HepG2 (cell line): Measurements from ENCODE around the gene SNX21. TPM values are rescaled to one million over a fixed set of nuclear protein-coding genes. Genes with fewer than 3 reads are reported as not detected.

Experiments
- GRHL1 ChIP-seq: sonication (generic); formaldehyde crosslinking; conservative IDR thresholded peaks from 2 replicates; pipeline ENCODE4 v1.8.0; 2022; ENCODE audit warnings: missing genetic modification reagents
- HCFC1 ChIP-seq: fragments of 150-350 bp; IDR thresholded peaks from 2 replicates; pipeline ENCODE4 v1.6.1; 2014; ENCODE audit warnings: low read depth, low read length
- PCBP2 ChIP-seq: fragments of 200-400 bp; formaldehyde crosslinking; optimal IDR thresholded peaks from 2 replicates; pipeline ENCODE3; 2018; ENCODE audit warnings: low read length, low read depth; ENCODE audit not compliant: poor library complexity, severe bottlenecking
- PHF21A ChIP-seq: sonication (generic); formaldehyde crosslinking; IDR thresholded peaks from 2 replicates; pipeline ENCODE4 v1.5.0; 2020; ENCODE audit warnings: mild to moderate bottlenecking, missing genetic modification reagents
- RERE ChIP-seq: IDR thresholded peaks from 2 replicates; pipeline ENCODE4 v1.6.1; 2016; ENCODE audit warnings: low read depth, missing genetic modification reagents, missing compliant biosample characterization
- RNF2 ChIP-seq: fragments of 450-650 bp; conservative IDR thresholded peaks from 2 replicates; pipeline ENCODE4 v1.6.1; 2016; ENCODE audit warnings: low read depth
- SRSF9 ChIP-seq: fragments of 200-400 bp; formaldehyde crosslinking; IDR thresholded peaks from 2 replicates; pipeline ENCODE4 v1.6.1; 2018; ENCODE audit warnings: borderline replicate concordance, mild to moderate bottlenecking, low read depth, low read length; ENCODE audit not compliant: insufficient read depth, poor library complexity, severe bottlenecking
- STAG1 ChIP-seq: sonication (generic); formaldehyde crosslinking; IDR thresholded peaks from 2 replicates; pipeline ENCODE4 v1.4.0; 2020; ENCODE audit warnings: missing genetic modification reagents
- TOE1 ChIP-seq: sonication (generic); formaldehyde crosslinking; IDR thresholded peaks from 2 replicates; pipeline ENCODE4 v1.4.0; 2020; ENCODE audit warnings: mild to moderate bottlenecking, missing genetic modification reagents
- ZBTB33 ChIP-seq: sonication (generic); formaldehyde crosslinking; IDR thresholded peaks from 2 replicates; pipeline ENCODE4 v1.4.0; 2020; ENCODE audit warnings: missing genetic modification reagents
- ZFP36L2 ChIP-seq: sonication (generic); formaldehyde crosslinking; IDR thresholded peaks from 2 replicates; pipeline ENCODE4 v1.4.0; 2020; ENCODE audit warnings: missing genetic modification reagents
- ZIK1 ChIP-seq: sonication (generic); formaldehyde crosslinking; IDR thresholded peaks from 2 replicates; pipeline ENCODE4 v1.5.0; 2020; ENCODE audit warnings: mild to moderate bottlenecking, low read depth, missing genetic modification reagents, borderline replicate concordance
- ZNF263 ChIP-seq: sonication (generic); formaldehyde crosslinking; IDR thresholded peaks from 2 replicates; pipeline ENCODE4 v1.4.0; 2020; ENCODE audit warnings: missing genetic modification reagents
- ZNF746 ChIP-seq: sonication (generic); formaldehyde crosslinking; IDR thresholded peaks from 2 replicates; pipeline ENCODE4 v1.8.0; 2022; ENCODE audit warnings: mild to moderate bottlenecking, missing genetic modification reagents
- polyA plus RNA-seq, 8 experiments: library from polyadenylated mRNA; depleted of rRNA in 3 of 8; stranded (reverse) in 7 of 8; unstranded in 1 of 8; fragments of >200 nt; fragmentation: Illumina TruSeq in 4 of 8; extraction: Trizol in 4 of 8; gene quantifications; 2 replicates each; pipeline versions ENCODE4 v1.2.1 to v1.2.3, GENCODE V29; 2011 to 2016; ENCODE audit warnings: low read depth in 4 of 8, missing spikeins in 1 of 8, mixed read lengths in 1 of 8; ENCODE audit not compliant: insufficient read depth in 1 of 8
- total RNA-seq, 5 experiments: library from RNA; depleted of rRNA; stranded (reverse); fragments of >200 nt; fragmentation: Illumina TruSeq; extraction: Trizol; gene quantifications; 2 replicates each; pipeline ENCODE4 v1.2.3, GENCODE V29; 2016; ENCODE audit warnings: low read depth in 1 of 5
- TF ChIP-seq, protein P1 (sequence below): sonication (generic); formaldehyde crosslinking; IDR thresholded peaks from 2 replicates; pipeline ENCODE4 v1.4.0; 2020; ENCODE audit warnings: low read depth, missing genetic modification reagents

The SNX21 gene
- total and polyA plus RNA-seq, 2 of the 13 experiments (the other 11 are each of a cell fraction or from before 2014, with no cell fraction given): 7.7 to 12.8 TPM

DNA sequence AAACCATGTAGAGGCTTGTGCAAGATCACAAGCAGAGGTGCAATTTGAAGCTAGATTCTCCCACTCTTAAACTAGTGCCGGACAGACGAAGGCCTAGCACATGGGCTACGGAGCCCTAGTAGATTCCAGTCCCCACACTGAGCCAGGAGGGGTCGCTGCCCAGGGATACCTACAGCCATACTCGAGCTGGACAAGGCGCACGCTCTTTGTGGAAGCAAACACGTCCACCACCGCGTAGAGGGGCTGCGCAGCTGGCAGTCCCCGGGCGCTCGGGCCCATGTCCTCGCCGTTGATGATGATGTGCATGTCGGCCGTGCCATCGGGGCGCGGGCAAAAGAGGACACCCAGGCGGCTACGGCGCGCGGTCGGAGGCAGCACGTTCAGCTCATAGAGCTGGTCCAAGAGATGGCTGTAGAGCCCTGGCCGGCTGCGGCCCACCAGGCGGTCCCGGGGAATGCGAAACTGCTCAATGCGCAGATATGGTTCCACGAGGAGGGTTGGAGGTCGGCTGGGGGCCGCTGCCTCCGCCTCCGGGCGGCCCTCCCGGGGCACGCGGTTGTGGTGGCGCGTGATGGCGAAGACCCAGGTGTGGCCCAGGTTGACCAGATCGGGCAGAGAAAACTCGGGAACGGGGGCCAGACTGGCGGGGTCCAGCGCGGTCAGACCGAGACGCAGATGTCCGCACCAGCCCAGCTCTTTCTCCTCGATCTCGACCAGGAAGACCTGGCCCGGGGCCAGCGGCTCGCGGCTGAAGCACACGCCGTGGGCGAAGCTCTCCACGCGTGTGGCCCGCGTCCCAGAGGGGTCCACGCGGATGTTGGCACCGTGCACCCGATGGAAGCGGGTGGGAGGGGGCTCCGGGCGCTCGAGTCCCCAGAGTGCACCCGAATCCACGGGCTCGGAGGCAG lies 56.7 kb downstream of the SNX21 start (continued):
- TF ChIP-seq RERE (no peak), TOE1 (peak; percentile 86; the same call in 1 of the 2 replicates), HCFC1 (no peak), STAG1 (CRISPR knock-in tag) (peak; percentile 87), RNF2 (no peak; the same call in 1 of the 2 replicates), ZIK1 (CRISPR knock-in tag) (peak; percentile 91; the same call in 1 of the 2 replicates), GRHL1 (CRISPR knock-in tag) (no peak), ZFP36L2 (CRISPR knock-in tag) (no peak), PCBP2 (no peak), PHF21A (CRISPR knock-in tag) (no peak), ZBTB33 (CRISPR knock-in tag) (peak; percentile 83), SRSF9 (no peak), ZNF746 (CRISPR knock-in tag) (0 out of 2 replicates have a peak, but pooled peaks have one; percentile 37), ZNF263 (peak; percentile 55)
- TF ChIP-seq, protein P1, sequence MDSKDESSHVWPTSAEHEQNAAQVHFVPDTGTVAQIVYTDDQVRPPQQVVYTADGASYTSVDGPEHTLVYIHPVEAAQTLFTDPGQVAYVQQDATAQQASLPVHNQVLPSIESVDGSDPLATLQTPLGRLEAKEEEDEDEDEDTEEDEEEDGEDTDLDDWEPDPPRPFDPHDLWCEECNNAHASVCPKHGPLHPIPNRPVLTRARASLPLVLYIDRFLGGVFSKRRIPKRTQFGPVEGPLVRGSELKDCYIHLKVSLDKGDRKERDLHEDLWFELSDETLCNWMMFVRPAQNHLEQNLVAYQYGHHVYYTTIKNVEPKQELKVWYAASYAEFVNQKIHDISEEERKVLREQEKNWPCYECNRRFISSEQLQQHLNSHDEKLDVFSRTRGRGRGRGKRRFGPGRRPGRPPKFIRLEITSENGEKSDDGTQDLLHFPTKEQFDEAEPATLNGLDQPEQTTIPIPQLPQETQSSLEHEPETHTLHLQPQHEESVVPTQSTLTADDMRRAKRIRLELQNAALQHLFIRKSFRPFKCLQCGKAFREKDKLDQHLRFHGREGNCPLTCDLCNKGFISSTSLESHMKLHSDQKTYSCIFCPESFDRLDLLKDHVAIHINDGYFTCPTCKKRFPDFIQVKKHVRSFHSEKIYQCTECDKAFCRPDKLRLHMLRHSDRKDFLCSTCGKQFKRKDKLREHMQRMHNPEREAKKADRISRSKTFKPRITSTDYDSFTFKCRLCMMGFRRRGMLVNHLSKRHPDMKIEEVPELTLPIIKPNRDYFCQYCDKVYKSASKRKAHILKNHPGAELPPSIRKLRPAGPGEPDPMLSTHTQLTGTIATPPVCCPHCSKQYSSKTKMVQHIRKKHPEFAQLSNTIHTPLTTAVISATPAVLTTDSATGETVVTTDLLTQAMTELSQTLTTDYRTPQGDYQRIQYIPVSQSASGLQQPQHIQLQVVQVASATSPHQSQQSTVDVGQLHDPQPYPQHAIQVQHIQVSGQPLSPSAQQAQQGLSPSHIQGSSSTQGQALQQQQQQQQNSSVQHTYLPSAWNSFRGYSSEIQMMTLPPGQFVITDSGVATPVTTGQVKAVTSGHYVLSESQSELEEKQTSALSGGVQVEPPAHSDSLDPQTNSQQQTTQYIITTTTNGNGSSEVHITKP (CRISPR knock-in tag): peak; percentile 82; the same call in 1 of the 2 replicates
